T1000 (cell line): ENCODE data around the gene TXNDC5.
"Not testable (repeated sequence)": the region's sequence is repeated elsewhere in the genome, so short reads cannot be mapped to it uniquely, and the experiment has no call there.

Experiments
- DNase-seq: peaks from one replicate; lab custom pipeline; 2025; ENCODE audit warnings: mixed read lengths; lab: John Stamatoyannopoulos, UW

TXNDC5 gene

DNA sequence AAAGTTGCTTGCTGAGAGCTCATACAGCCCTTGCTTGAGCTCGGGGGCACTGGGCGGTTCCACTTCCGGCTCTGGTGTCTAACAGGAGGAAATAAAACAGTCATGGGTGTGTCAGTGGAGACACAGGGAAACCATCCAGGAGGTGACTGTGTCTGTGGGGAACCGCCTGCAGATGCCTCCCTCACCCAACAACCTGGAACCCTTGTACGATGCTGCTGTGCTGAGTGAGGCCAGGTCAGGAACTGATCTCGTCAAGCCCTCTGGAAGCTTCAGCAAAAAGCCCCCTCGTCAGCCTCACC, 15.5 kb downstream of the TXNDC5 start:
- no peak for DNase-seq

DNA sequence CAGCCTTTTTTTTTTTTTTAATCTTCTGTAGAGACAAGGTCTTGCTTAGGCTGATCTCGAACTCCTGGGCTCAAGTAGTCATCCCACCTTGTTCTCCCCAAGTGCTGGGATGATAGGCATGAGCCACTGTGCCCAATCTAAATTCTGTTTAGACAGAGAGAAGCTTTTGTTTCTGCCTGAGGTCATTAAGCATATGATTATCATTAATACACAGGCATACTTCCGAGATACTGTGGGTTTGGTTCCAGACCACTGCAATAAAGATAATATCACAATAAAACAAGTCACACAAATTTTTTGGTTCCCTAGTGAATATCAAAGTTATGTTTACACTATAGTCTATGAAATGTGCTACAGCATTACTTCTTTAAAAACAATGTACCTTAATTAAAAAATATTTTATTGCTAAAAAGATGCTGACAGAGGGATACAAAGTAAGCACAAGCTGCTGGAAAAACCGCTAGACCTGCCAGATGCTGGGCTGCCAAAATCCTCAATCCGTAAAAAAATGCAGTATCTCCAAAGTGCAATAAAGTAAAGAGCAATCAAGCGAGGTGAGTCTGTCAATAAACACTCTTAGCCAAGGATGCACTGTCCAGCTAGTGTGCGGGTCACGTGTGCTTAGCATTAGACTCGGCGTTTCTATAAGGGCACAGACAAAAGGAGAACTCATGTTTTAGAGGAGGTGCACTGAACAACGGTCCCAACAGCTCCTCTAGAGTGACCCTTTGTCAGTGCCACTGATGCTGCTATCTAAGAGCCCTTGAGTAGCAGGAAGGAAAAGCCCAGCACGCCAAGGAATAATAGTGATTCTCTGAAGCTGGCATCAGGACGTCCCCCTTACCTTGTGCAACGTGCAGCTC, 16.1 kb downstream of the TXNDC5 start:
- no peak for DNase-seq

DNA sequence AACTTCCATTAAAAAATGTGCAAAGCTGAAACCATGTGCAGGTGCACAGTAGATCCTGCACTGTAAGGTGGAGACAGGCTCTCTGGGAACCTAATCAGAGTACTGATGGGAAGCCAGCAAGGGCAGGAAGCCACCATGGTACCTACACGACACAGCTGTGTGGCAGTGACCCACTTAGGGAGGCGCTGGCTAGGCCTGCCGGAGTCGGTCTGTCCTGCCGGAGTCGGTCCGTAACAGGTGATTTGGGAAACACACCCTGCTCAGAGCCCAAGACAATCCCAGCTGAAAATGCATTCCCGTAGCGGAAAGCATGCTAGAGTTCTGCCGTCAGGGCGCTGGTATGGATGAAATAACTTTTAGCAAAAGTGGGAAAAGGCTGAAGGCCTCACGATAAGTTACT, 17.2 kb downstream of the TXNDC5 start:
- no peak for DNase-seq

DNA sequence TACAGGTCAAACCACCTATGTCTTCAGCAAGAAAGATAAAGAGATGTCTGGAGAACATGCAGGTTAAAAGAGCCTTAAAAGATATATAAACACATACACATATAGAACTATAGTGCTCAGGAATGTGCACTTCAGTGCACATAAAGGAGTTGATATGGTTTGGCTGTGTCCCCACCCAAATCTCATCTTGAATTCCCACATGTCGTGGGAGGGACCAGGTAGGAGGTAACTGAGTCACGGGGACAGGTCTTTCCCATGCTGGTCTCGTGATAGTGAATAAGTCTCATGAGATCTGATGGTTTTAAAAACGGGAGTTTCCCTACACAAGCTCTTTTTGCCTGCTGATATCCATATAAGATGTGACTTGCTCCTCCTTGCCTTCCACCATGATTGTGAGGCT, 18.2 kb downstream of the TXNDC5 start:
- not testable (repeated sequence) for DNase-seq

DNA sequence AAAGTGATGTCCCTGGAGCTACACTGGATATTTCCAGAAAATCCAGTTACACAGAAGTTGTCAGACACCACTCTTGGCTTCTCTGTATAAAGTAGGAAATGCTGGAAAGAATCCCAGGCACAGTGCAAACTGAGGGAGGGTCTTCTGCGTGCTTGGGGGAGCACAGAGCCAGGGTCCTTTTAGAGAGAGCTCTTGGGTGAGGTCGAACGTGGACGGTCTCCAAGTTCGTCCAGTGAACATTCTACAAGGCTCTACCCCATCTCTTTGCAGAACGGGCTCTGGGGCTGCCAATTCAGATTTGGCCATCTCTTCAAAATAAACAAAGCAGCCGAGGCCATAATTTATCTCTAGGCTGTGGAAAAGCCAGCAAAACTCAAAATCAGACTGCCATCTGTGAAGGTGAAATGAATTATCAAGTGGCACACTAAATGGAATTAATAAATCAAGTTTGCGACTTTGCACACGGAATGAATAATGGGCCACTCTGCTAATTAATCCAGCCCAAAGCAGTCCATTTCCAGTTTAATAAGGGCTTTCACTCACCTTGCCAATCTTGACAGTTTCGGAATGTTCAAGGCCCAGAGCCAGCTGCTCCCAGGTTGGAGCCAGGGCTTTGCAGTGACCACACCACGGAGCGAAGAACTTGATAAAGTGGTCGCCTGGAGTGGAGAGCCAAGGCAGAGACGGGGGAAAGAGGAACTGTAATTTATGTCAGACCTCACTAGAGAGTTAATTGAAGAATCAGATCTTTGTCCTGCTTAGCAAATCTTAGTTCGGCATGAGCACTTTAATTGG, 19.3 kb downstream of the TXNDC5 start:
- no peak for DNase-seq

DNA sequence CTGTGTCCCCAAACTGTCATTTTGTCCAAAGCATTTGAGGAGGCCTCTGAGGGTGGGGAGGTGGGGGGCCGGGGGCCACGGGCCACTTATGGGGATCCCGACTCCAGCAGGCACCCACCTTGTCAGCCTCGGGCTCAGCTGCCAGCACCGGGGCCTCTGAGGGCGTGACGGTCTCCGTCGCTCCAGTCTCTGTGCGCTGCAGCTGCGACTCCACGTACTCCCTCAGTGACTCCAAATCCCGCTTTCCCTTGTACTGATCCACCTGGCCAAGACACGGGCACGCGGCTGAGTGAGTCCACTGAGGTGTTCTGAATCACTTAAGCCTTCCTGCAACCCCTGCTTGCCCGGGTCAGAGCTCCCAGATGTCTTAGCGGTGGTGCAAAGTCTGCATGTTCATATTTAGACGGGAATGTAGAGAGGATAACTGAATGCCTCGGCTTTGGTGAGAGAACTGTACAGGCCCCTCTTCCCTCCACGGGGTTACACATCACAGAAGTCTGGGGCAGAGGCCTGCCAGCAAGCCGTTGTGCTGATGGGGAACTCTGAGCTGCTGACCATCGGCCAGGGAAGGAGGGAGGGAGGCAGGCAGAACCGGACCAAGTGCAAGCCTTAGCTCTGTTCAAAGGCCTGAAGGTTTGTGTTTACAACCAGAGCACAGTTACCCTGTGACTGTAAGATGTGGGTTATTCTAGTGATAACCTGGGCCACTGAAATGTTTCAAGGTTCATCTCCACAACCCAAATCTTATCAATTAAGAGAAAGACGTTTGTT, 21.8 kb downstream of the TXNDC5 start:
- DNase-seq, result no peak

DNA sequence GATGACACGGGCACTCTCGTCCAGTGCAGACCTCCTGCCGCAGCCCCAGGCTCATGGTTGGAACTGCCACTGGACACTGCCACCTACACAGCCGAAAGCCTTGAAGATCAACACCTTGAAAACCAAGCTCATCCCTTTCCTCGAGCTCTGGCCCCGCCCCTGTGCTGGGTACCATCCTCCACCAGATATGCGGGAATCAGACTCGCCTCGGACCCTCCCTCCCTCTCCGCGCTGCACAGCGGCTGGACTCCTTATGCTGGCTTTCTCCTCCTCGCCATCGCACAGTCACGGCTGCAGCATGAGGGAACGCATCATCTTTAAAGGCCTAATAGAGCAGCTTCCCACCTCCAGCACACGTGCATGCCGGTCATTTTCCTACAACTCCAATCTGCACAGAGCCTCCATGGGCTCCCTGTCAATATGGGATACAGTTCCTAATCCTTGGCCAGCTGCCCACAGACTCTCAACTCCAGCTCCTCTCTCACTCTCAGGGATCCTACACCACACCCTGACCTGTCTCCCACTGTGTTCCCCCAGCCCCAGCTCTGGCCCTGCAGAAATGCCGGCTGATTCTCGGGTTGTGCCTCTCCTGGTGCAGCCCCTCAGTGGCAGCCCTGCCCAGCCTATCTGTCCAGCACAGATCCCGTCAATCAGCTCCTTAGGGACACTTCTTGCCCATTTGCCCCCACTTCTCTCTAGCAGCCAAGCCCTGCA, 23.2 kb downstream of the TXNDC5 start:
- no peak for DNase-seq

DNA sequence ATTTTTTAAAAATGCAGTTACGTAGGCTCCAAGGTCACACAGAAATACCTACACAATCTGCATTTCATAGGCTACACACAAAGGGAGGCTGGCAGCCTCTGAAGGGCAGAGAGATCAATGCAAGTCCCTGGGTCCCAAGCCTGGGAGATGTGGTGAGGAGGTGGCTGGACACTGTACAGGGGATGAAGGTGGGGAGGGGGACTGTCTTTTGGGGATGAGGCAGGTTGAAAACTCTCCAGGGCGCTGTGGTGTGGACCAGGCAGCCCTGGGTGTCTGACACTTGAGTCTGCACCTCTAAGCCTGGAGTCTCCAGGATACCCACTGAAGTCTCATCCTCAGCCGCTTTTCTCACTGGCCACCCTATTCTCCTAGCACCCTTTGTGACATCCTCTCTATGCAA, 24.5 kb downstream of the TXNDC5 start:
- no peak for DNase-seq

DNA sequence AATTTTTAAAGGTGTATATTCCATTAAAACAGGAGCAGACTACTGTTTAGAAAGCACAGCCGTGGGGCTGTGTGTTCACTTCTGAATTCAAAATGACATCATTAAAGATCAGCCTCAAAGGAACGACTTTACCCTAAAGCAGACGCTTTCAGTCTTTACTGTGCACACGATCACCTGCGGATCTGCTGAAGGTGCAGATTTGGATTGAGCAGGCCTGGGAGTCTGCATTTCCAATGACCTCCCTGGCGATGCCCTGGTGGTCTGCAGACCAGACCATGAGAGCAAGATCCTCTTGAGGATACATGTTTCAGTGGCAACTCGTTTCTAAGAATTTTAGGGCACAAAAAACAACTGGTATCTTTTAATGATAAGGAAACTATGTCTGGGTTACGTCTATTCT, 27.2 kb downstream of the TXNDC5 start:
- no peak for DNase-seq

DNA sequence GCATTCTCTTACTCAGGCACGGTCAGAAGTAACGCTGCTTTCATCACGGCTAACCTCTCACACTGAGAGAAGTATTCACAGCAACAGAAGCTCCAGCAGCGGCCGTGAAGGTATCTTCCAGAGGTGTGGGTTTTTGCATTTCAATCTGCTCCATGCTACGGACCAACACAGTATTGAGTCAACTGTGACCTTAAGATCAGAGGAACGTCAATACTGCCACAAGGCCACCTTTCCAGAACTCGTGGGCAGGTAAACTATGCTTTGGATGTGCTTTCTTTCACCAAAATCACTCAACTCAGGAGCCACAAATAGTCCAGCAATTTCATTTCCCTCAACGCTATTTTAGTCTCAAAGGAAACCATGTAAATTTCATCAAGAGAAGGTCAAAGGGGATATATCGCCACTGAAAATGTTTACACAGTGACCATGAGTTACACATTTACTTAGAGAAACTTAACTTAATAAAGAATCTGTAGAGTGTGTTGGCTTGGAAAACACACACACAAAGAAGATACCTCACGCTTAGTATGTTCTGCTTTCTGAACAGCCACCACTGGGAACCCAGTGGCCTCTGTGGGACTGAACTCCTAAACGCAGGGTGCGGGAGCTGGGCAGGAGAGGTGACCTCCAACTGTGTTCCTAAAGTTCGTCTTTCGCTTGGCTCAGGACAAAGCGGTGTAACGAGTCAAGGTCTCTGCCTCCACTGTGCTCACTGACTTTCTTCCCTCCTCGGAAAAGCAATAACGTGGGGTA, 27.9 kb downstream of the TXNDC5 start:
- DNase-seq, result no peak

DNA sequence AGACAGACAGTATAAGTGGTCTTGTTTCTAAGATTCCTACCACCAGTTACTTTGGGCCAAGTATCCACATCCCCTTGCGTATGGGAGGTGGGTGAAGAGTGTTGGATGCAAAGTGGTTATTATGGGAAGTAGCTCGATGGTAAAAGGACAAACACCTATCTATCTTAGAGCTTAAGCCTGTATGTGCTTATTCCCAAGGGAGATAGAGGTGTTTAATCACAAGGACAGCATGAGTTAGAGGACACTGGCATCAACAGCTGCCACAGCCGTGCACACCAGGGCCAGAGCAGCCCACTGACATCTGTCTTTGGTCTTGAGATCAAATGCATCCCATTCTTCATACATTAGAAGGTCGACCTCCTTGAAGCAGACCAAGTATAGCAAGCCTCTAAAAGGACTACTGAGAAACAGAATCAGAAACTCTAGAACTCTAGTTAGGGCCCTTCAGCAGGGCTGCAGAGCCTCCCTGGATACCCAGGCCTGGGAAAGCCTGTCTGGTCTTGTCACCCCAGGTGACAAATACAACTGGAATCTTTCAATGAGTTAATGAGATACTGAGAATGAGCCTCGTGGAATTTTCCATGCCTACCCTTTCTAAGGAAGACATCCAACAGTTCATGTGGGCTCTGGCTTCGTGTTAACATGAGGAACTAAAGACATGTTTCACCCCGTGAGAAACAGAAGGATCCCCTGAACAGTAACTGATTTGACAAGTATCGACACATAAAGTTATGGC, 28.7 kb downstream of the TXNDC5 start:
- no peak for DNase-seq

DNA sequence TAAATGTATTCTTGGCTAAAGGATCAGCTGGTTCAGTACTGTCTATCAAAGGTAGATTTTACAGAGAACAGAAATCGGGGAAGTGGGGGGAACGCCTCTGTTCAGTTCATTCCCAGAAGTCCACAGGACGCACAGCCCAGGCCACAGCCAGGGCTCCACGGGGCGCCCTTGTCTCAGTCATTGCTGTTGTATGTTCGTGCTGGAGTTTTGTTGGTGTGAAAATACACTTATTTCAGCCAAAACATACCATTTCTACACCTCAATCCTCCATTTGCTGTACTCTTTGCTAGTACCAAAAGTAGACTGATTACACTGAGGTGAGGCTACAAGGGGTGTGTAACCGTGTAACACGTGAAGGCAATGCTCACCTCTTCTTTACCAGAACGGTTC, 29.9 kb downstream of the TXNDC5 start:
- no peak for DNase-seq

DNA sequence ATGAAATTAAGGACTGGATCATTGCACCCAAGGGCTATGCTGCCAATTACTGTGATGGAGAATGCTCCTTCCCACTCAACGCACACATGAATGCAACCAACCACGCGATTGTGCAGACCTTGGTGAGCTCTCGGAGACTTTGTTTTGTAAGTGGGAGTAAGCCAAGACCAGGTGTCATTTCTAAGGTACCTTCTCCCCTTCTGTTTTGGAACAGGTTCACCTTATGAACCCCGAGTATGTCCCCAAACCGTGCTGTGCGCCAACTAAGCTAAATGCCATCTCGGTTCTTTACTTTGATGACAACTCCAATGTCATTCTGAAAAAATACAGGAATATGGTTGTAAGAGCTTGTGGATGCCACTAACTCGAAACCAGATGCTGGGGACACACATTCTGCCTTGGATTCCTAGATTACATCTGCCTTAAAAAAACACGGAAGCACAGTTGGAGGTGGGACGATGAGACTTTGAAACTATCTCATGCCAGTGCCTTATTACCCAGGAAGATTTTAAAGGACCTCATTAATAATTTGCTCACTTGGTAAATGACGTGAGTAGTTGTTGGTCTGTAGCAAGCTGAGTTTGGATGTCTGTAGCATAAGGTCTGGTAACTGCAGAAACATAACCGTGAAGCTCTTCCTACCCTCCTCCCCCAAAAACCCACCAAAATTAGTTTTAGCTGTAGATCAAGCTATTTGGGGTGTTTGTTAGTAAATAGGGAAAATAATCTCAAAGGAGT, 30.4 kb downstream of the TXNDC5 start:
- DNase-seq, result no peak

DNA sequence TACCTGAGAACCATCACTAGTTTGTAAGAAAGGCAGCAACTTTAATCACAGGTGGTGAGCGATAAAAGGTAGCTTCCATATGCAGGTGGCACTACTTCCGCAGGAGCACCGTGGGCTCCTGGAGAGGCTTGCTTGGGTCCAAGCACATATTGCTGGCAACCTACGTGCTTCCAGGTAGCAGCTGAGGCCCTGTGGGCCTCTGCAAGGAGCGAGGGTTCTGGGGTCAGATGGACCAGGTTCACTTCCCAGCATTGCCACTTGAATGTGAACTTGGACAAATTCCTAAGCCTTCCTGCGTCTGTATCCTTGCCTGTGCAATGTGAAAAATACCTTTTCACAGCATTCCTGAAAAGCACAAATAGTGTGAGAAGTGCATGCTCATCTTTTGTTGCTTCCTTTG, 31.0 kb downstream of the TXNDC5 start:
- no peak for DNase-seq

DNA sequence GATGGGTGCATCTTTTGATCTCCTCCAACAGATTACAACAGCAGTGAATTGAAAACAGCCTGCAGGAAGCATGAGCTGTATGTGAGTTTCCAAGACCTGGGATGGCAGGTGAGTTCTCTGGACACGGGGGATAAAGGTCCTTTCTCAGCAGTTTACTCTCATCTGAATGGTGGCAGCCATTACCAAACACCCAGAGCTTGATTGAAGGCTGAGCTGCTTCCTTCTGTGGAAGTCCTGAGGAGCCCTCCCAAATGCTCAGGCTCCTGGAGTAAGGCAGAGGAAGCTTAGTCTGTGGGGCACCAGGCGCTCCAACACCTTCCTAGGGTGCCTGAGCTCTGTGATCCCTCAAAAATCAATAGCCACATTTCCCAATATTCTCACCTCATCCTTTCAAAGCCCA, 31.5 kb downstream of the TXNDC5 start:
- no peak for DNase-seq

DNA sequence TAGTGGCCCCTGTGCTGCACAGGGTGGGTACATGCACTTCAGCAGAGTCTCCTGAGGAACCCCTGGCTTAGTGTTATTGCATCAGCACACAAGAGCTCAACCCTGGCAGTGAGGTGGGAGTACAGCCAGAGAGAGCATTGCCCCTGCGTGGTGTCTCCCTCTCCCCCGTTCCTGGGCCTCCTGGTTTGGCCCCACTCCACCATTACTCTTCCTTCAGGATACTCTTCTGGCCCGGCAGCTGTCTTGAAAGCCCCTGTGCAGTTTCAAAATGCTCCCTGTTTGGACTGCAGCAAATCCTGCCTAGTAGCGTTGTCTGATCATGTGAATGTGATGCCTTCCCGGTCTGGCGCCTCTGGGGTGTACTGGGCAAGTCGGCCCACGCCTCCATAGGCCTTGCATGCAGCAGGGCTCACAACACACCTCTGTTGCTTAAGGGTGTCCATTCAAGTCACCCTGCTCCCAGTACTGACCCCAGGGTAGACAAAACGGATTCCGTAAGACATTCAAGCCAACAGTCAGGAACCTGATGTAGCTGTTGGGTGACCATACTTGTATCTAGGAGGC, 32.1 kb downstream of the TXNDC5 start:
- no peak for DNase-seq

DNA sequence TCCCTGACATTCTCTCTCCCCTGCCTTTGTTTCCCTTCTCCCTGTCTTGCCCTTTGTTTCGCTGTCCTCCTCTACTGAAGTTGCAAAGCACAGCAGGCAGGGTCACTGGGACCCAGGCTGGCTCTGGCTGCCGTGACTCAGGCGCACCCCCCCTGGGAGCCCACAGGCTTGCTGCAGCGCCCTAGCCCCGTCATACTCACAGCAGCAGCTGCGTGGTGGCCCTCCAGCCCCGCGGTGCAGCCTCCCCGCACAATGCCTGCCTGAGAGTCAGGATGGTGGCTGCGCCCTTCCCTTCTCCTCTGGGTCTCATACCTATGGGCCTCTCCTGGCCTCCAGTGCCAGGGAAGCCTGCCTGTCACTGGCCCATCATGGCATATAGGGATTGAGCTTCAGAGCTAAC, 41.7 kb downstream of the TXNDC5 start:
- no peak for DNase-seq

DNA sequence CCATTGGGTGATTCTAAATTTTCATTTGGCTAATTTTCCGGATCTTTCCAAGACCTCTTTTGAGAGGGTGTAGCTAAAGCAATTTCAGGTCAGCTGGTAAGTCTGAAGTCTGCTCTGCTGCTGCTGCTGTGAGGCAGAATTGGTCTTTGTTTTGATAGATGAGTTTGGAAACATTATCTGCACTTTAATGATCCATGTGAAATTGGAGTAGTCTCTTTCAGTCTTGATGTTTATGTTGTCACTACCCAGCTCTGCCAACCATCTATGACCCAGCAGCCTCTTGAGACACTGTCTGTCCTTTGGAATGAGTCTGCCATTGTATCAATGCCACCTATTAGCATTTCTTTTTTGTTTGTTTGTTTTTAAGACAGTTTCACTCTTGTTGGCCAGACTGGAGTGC, 44.1 kb downstream of the TXNDC5 start:
- DNase-seq, result no peak

DNA sequence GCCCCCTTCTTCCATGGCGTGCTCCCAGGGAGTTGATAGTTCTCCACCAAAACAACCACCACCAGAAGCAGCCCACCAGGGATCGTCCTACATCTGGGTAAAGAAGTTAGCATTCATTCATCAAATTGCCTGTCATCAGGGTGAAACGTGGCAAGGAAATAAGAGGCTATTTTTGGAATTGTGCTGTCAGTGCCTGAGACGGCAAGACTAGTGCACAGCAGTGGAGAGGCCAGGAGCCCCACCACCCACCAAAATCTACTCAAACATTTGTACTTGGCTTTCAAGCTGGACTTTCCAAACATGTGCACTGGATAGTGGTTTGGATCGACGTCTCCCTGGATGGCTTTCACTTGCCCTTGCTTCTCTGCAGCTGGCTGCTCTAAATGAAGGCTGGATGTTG, 44.8 kb downstream of the TXNDC5 start:
- no peak for DNase-seq

DNA sequence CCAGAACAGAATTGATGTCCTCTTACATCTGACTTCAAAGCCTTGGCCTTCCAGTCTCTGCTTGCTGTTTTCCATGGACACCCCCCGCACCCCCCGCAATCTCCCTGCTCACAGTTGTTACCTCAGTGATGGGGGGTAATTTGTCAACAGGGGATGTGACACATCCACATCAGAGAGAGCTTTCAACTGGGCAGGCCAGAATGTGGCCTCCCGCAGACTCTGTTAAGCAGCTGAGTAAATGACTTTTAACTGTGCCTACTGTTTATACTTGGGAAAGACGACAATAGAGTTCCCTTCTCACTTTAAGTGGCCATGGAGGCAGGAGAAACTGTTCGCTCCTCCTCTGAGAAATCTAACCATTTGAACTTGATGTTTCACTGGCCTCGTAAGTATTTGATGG, 51.0 kb downstream of the TXNDC5 start:
- no peak for DNase-seq
